DMS114 treated with DMSO at 0.1 percent for 48 hours (cell line): ENCODE results near the gene CDKN3.

ENCODE experiments used
- DNase-seq: peaks from one replicate; lab custom pipeline; 2025; ENCODE audit not compliant: unreplicated experiment; lab: John Stamatoyannopoulos, UW

Gene CDKN3

GRCh38 chr14:54396493-54397335 is at the start of gene CDKN3:
Gene CDKN3, plus strand, starts transcription at chr14:54397007. Its CDS starts 62 bp downstream, at chr14:54397069.
- DNase-seq = peak; percentile 96

GRCh38 chr14:54347044-54347443 is 49.8 kb upstream of the CDKN3 start:
- no peak for DNase-seq

- peak; percentile 42 for DNase-seq
Measured at GRCh38 chr14:54348001-54348611, 48.7 kb upstream of the CDKN3 start.

- DNase-seq = no peak
Measured at GRCh38 chr14:54348923-54349620, 47.7 kb upstream of the CDKN3 start.

GRCh38 chr14:54349713-54350112 is 47.1 kb upstream of the CDKN3 start:
- no peak for DNase-seq

- no peak for DNase-seq
Measured at GRCh38 chr14:54350203-54350602, 46.6 kb upstream of the CDKN3 start.

GRCh38 chr14:54353266-54353665 is 43.5 kb upstream of the CDKN3 start:
- DNase-seq = no peak

- no peak for DNase-seq
Measured at GRCh38 chr14:54353694-54354093, 43.1 kb upstream of the CDKN3 start.

- no peak for DNase-seq
Measured at GRCh38 chr14:54354096-54354495, 42.7 kb upstream of the CDKN3 start.

GRCh38 chr14:54354968-54355641 is 41.7 kb upstream of the CDKN3 start:
- no peak for DNase-seq

- no peak for DNase-seq
Measured at GRCh38 chr14:54355698-54356097, 41.1 kb upstream of the CDKN3 start.

- no peak for DNase-seq
Measured at GRCh38 chr14:54356172-54356571, 40.6 kb upstream of the CDKN3 start.

GRCh38 chr14:54360667-54361066 is 36.1 kb upstream of the CDKN3 start:
- no peak for DNase-seq

- no peak for DNase-seq
Measured at GRCh38 chr14:54362089-54362504, 34.7 kb upstream of the CDKN3 start.

GRCh38 chr14:54362759-54363437 is 33.9 kb upstream of the CDKN3 start:
- DNase-seq = no peak

- DNase-seq = no peak
Measured at GRCh38 chr14:54364555-54365415, 32.0 kb upstream of the CDKN3 start.

GRCh38 chr14:54366736-54367735 is 29.8 kb upstream of the CDKN3 start:
- peak; percentile 72 for DNase-seq

- no peak for DNase-seq
Measured at GRCh38 chr14:54368291-54368690, 28.5 kb upstream of the CDKN3 start.

GRCh38 chr14:54369343-54369742 is 27.5 kb upstream of the CDKN3 start:
- DNase-seq = no peak
